GM21786 (cell line): ENCODE results near the gene MUSTN1.

ENCODE experiments used
- ATAC-seq: cut with Tn5 transposase; IDR thresholded peaks from one replicate; pipeline ENCODE4 v1.9.1; 2021; ENCODE audit not compliant: unreplicated experiment

Gene MUSTN1

GRCh38 chr3:52787672-52788625 lies 46.9 kb downstream of the MUSTN1 start:
- ATAC-seq: no peak

- ATAC-seq: no peak
These were observed 47.6 kb downstream of the MUSTN1 start for GRCh38 chr3:52787246-52787645.

GRCh38 chr3:52786330-52787215 lies 48.2 kb downstream of the MUSTN1 start:
- ATAC-seq: no peak

- ATAC-seq: no peak
These were observed 49.8 kb downstream of the MUSTN1 start for GRCh38 chr3:52784931-52785590.

GRCh38 chr3:52784021-52784621 lies 50.7 kb downstream of the MUSTN1 start:
- no peak for ATAC-seq

GRCh38 chr3:52783211-52783555 lies 51.6 kb downstream of the MUSTN1 start:
- no peak for ATAC-seq
